Measurements from ENCODE around the gene FBXW7.

FBXW7 gene

GRCh38 chr4:152363086-152363485 is 172.8 kb downstream of the FBXW7 start:
- in situ Hi-C loops (cut with MboI; ENCODE audit: low pct_unique_long_range_greater_than_20kb, low sequenced_read_pairs) = no loop called here
- DNase-seq = no peak

- DNase-seq = no peak
- in situ Hi-C loops (cut with MboI; ENCODE audit: low pct_unique_long_range_greater_than_20kb, low sequenced_read_pairs) = no loop called here
Observed at GRCh38 chr4:152360045-152360410, 175.9 kb downstream of the FBXW7 start.

GRCh38 chr4:152359208-152360044 is 176.5 kb downstream of the FBXW7 start:
- DNase-seq = peak; percentile 18
- in situ Hi-C loops (cut with MboI; ENCODE audit: low pct_unique_long_range_greater_than_20kb, low sequenced_read_pairs) = no loop called here

- in situ Hi-C loops (cut with MboI; ENCODE audit: low pct_unique_long_range_greater_than_20kb, low sequenced_read_pairs) = no loop called here
- no peak for DNase-seq
Observed at GRCh38 chr4:152357206-152357605, 178.7 kb downstream of the FBXW7 start.

GRCh38 chr4:152356428-152357034 is 179.4 kb downstream of the FBXW7 start:
- in situ Hi-C loops (cut with MboI; ENCODE audit: low pct_unique_long_range_greater_than_20kb, low sequenced_read_pairs) = no loop called here

GRCh38 chr4:152352622-152353116 is 183.2 kb downstream of the FBXW7 start:
- in situ Hi-C loops (cut with MboI; ENCODE audit: low pct_unique_long_range_greater_than_20kb, low sequenced_read_pairs) = no loop called here
- DNase-seq = peak; percentile 60

More at GRCh38 chr4:152356428-152357034, 179.4 kb downstream of the FBXW7 start:
- no peak for DNase-seq

- no peak for DNase-seq
- in situ Hi-C loops (cut with MboI; ENCODE audit: low pct_unique_long_range_greater_than_20kb, low sequenced_read_pairs) = no loop called here
Observed at GRCh38 chr4:152352215-152352614, 183.7 kb downstream of the FBXW7 start.

GRCh38 chr4:152351080-152351479 is 184.8 kb downstream of the FBXW7 start:
- no peak for DNase-seq
- in situ Hi-C loops (cut with MboI; ENCODE audit: low pct_unique_long_range_greater_than_20kb, low sequenced_read_pairs) = no loop called here

GRCh38 chr4:152348670-152349069 is 187.2 kb downstream of the FBXW7 start:
- DNase-seq = peak; percentile 12
- in situ Hi-C loops (cut with MboI; ENCODE audit: low pct_unique_long_range_greater_than_20kb, low sequenced_read_pairs) = no loop called here

- in situ Hi-C loops (cut with MboI; ENCODE audit: low pct_unique_long_range_greater_than_20kb, low sequenced_read_pairs) = no loop called here
- DNase-seq = no peak
Observed at GRCh38 chr4:152346979-152347378, 188.9 kb downstream of the FBXW7 start.

- in situ Hi-C loops (cut with MboI; ENCODE audit: low pct_unique_long_range_greater_than_20kb, low sequenced_read_pairs) = no loop called here
- DNase-seq = no peak
Observed at GRCh38 chr4:152346526-152346925, 189.4 kb downstream of the FBXW7 start.

- in situ Hi-C loops (cut with MboI; ENCODE audit: low pct_unique_long_range_greater_than_20kb, low sequenced_read_pairs) = no loop called here
- DNase-seq = no peak
Observed at GRCh38 chr4:152344001-152344400, 191.9 kb downstream of the FBXW7 start.

- in situ Hi-C loops (cut with MboI; ENCODE audit: low pct_unique_long_range_greater_than_20kb, low sequenced_read_pairs) = no loop called here
- no peak for DNase-seq
Observed at GRCh38 chr4:152342293-152342692, 193.6 kb downstream of the FBXW7 start.

- in situ Hi-C loops (cut with MboI; ENCODE audit: low pct_unique_long_range_greater_than_20kb, low sequenced_read_pairs) = no loop called here
Observed at GRCh38 chr4:152340818-152341217, 195.1 kb downstream of the FBXW7 start.

GRCh38 chr4:152339576-152339975 is 196.3 kb downstream of the FBXW7 start:
- in situ Hi-C loops (cut with MboI; ENCODE audit: low pct_unique_long_range_greater_than_20kb, low sequenced_read_pairs) = no loop called here
- DNase-seq = no peak

More at GRCh38 chr4:152340818-152341217, 195.1 kb downstream of the FBXW7 start:
- DNase-seq = no peak

- in situ Hi-C loops (cut with MboI; ENCODE audit: low pct_unique_long_range_greater_than_20kb, low sequenced_read_pairs) = no loop called here
- no peak for DNase-seq
Observed at GRCh38 chr4:152334931-152335330, 201.0 kb downstream of the FBXW7 start.

GRCh38 chr4:152331042-152331441 is 204.8 kb downstream of the FBXW7 start:
- in situ Hi-C loops (cut with MboI; ENCODE audit: low pct_unique_long_range_greater_than_20kb, low sequenced_read_pairs) = no loop called here
- DNase-seq = no peak

- in situ Hi-C loops (cut with MboI; ENCODE audit: low pct_unique_long_range_greater_than_20kb, low sequenced_read_pairs) = no loop called here
- DNase-seq = no peak
Observed at GRCh38 chr4:152328582-152328981, 207.3 kb downstream of the FBXW7 start.

GRCh38 chr4:152327606-152328453 is 208.1 kb downstream of the FBXW7 start:
- no peak for DNase-seq
- in situ Hi-C loops (cut with MboI; ENCODE audit: low pct_unique_long_range_greater_than_20kb, low sequenced_read_pairs) = no loop called here

- no peak for DNase-seq
- in situ Hi-C loops (cut with MboI; ENCODE audit: low pct_unique_long_range_greater_than_20kb, low sequenced_read_pairs) = no loop called here
Observed at GRCh38 chr4:152325831-152326230, 210.1 kb downstream of the FBXW7 start.

Data from KBM-7 (cell line).